ENCODE data around the gene CSN3. TPM values are rescaled to one million over a fixed set of nuclear protein-coding genes. Genes with fewer than 3 reads are reported as not detected.
"Not testable (repeated sequence)": the region's sequence is repeated elsewhere in the genome, so short reads cannot be mapped to it uniquely, and the experiment has no call there.

The CSN3 gene, protein sequence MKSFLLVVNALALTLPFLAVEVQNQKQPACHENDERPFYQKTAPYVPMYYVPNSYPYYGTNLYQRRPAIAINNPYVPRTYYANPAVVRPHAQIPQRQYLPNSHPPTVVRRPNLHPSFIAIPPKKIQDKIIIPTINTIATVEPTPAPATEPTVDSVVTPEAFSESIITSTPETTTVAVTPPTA
- not detected in 2 replicates for total RNA-seq

GRCh38 chr4:70242297-70242696, at the start of gene CSN3:
Gene CSN3 (plus strand): TSS chr4:70242597. CDS start chr4:70244820, 2,223 bp downstream.
- DNase-seq (ENCODE audit: low read depth in 2 of 2), result not testable (repeated sequence)

DNA sequence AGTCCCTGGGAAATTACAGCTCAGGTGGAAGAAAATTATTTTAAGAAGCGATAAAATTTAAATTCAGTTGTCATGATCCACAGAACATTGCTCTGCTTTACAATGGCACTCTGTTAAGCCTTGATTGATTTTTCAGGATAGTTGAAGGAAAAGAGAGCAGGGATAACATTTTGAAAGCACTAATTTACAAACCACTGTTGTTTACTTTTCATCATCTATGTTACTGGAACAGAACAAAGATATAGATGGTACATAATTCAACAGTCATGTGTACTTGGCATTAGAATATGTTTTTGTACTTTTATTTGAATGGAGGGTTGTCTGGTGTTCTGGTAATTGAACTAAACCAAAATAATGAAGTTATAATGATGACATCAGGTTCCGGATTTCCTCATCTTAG, 49.5 kb upstream of the CSN3 start:
- no peak for DNase-seq (ENCODE audit: low read depth in 2 of 2)

DNA sequence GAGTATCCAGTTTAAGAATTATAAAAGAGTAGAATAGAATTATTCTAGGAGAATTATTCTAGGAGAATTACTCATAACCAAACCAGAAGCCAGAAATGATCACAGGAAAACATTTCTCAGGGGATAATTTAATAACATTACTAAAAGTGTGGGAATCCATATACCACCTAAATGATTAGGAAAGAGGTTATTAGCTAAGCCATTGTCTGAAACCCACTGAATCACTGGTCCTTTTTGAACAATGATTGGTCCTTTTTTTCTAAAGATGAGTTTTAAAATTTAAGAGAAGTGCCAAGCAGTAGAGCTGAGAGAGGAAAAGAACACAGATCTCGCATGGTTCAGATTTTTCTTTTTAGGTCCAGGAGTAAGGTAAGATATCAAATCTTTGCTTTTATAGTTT, 47.0 kb upstream of the CSN3 start, which contains the start of gene ODAM:
ODAM (plus strand) TSS at position 301 of the 400 bp plus-strand sequence. CDS start 819 bp downstream, outside the sequence.
- no peak for DNase-seq (ENCODE audit: low read depth in 2 of 2)

DNA sequence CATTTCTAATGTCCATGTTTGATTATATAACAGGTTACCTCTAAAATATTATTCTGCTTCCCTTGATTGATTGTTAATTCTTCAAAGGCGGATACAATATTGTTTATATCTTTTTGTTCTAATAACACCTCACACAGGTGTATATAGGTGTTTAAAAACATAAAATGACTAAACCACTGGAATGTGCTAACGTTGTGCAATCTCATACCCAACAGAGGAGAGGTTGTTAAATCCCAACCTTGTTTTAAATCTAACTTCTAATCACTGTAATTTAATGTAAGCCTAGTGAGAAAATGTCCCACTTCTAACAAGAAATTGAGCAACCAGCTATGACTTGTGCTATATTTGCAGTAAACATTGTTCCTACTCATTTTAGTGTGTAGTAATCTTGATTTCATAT, 45.5 kb upstream of the CSN3 start:
- DNase-seq (ENCODE audit: low read depth in 2 of 2), result no peak

DNA sequence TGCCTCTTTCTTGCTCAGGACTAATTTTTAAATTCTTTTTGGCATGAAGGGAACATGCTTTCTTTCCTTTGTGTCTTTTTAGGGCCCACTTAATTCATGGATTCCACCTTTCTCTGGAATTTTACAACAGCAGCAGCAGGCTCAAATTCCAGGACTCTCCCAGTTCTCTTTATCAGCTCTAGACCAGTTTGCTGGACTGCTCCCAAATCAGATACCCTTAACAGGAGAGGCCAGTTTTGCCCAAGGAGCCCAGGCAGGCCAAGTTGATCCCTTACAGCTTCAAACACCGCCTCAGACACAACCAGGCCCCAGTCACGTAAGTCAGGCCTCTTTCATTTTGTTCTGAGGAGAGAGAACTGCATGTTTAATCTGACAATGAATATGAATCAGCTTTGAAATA, 44.6 kb upstream of the CSN3 start:
- no peak for DNase-seq (ENCODE audit: low read depth in 2 of 2)

DNA sequence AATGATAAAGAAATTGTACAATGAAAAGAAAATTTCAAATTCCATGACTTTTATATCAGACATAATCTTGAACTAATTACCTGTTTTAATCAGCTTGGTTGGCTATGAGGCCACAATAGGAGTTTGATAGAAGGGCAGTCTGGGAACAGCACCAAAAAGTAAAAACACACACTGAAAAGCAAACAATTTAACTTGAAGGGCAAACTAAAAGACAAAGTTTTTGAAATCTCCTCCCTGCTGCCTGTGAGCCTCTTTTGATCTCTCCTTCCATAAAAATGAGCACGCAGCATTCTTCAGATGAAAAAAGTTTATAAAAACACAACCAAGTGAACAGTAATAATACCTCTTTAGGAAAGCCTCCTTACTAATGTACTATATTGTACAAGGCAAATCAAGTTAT, 38.8 kb upstream of the CSN3 start:
- DNase-seq (ENCODE audit: low read depth in 2 of 2), result no peak

- DNase-seq (ENCODE audit: low read depth in 2 of 2), result not testable (repeated sequence)
Observed at GRCh38 chr4:70212752-70213151, 29.6 kb upstream of the CSN3 start.

DNA sequence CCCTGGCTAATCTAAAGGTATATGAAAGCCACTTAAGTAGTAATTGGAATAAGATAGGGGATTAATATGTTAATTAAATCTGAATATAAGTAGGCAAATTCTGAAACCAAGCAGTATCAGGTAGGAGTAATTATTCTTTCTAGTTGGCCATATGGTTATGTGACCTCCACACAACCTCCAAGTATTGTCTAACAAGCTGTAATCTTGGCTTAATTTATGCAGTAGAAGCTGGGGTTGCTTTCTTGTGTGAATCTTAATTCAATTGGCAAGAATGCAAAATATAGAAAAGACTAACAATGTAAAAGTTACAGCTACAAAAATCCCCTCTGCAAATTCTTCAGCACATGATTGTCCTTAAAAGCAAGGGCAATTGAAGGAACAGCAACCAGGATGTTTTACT, 26.3 kb upstream of the CSN3 start:
- DNase-seq (ENCODE audit: low read depth in 2 of 2), result not testable (repeated sequence)

- DNase-seq (ENCODE audit: low read depth in 2 of 2), result not testable (repeated sequence)
Observed at GRCh38 chr4:70216550-70216949, 25.8 kb upstream of the CSN3 start.

GRCh38 chr4:70221389-70221788, 21.0 kb upstream of the CSN3 start:
- DNase-seq (ENCODE audit: low read depth in 2 of 2), result not testable (repeated sequence)

DNA sequence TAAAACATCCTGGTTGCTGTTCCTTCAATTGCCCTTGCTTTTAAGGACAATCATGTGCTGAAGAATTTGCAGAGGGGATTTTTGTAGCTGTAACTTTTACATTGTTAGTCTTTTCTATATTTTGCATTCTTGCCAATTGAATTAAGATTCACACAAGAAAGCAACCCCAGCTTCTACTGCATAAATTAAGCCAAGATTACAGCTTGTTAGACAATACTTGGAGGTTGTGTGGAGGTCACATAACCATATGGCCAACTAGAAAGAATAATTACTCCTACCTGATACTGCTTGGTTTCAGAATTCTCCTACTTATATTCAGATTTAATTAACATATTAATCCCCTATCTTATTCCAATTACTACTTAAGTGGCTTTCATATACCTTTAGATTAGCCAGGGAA, 20.6 kb upstream of the CSN3 start:
- DNase-seq (ENCODE audit: low read depth in 2 of 2), result not testable (repeated sequence)

DNA sequence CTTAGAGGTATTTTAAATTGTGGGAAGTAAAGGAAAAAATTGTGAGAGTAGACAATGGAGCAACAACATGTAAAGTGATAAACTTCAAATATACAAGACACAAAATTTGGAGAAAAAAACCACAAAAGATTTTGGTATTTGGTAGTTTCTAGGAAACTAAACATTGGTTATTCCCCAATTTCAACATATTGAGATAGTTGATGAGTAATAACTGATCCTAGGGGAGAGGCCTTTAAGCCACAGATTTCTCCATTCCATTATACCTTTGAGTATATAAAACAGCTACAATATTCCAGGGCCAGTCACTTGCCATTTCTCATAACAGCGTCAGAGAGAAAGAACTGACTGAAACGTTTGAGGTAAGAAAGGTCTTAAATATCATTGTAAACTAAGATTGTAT, 16.6 kb upstream of the CSN3 start, which contains the start of gene FDCSP:
FDCSP (plus strand) TSS at position 301 of the 400 bp plus-strand sequence. CDS start 5,071 bp downstream, outside the sequence.
- DNase-seq (ENCODE audit: low read depth in 2 of 2), result no peak

- DNase-seq (ENCODE audit: low read depth in 2 of 2), result no peak
Observed at GRCh38 chr4:70236125-70236524, 6.3 kb upstream of the CSN3 start.

DNA sequence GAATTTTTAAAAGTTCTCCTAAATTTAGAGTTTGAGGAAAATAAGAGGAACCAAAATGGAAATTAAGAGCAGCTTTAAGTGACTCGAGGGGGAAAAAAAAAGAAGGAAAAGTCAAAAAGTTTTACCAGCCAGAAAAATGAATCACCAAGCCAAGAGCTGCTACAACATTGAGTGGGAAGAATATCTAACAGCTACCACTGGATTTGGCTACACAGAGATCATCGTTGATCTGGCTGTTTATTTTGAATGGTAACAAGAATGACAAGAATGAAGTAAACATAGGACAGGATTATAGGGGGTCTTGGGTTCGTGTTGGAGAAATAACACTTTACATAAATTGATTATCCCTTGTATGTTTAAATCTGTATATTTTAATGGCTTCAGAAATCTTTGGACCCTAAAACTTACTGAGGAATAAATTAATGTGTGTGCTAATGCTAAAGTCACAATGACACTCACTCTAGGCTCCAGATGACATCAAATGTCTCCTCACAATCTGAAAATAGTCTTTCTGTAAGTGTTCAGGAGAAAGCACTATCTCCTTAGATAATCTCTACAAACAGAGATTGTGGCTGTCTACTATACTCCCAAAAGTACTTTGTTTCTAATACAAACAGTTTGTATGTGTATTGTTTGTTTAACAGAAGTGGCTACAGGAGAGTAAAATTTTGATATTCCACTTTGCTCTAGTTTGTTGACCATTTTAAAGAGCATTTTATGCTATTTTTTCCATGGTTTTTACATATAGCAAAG, 3.1 kb upstream of the CSN3 start:
- no peak for DNase-seq (ENCODE audit: low read depth in 2 of 2)

- no peak for DNase-seq (ENCODE audit: low read depth in 2 of 2)
Observed at GRCh38 chr4:70239884-70240591, 2.4 kb upstream of the CSN3 start.

GRCh38 chr4:70243091-70243490, 694 bp downstream of the CSN3 start:
- DNase-seq (ENCODE audit: low read depth in 2 of 2), result no peak

DNA sequence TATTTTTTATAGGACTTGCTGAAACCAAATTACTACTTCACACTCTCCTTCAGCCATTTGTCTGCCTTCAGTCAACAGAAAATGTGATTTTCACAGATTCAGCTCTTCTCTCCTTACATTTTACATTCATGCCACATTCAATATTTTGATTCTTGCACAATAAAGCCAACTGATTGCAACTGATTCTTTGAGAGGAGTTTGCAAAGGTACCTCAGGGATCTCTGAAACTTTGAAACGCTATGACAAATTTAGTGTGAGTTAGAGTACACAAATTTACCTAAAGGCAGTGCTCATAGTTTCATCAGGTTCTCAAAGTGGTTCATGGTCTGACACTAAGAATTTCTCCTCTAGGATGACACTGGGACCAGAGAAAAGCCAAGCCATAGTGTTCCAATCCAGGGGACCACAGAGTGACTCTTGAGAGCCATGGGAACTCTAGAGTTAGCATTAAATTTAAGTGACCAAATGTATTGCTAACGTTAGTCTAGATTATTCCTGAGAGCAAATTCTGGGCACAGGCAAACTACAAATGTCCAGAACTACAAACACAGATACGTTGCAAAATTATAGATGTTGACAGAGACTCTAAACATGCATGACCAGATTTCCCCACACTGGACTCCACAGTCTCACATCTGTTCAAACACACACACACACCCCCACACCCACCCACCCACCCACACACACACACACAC, 9.0 kb downstream of the CSN3 start:
- no peak for DNase-seq (ENCODE audit: low read depth in 2 of 2)

DNA sequence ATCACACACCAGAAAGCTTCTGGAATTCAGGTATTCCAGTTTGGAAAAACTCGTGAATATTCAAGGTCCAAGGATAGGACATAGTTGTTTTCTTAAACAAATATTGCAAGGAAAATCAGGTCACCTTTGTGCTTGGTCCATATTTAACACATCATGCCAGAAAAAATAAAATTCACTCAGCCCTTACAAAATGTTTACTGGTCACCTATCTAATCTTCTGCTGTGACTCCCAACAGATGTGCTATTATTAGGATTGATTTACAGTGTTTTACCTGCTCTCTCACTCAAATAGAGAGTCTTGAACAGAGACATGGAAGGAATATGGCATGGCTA, 9.5 kb downstream of the CSN3 start:
- no peak for DNase-seq (ENCODE audit: low read depth in 2 of 2)

DNA sequence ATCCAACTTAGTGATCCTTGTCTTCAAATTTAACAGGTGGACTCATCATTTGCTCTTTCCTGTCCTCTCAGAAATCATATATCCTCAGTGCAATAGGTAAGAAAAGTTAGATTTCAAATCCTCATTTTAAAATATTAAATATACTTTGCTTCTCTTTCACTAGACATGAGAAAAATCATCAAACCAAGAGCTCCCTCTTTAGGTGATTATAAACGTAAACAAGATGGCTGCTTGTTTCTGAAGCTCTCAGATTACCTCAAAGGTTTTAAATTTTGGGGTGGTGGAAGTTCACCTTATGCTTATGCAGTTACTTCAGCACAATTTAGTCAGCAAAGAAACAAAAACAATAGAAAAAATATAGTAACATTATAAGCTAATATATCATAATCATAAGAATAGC, 27.3 kb downstream of the CSN3 start:
- DNase-seq (ENCODE audit: low read depth in 2 of 2), result peak; percentile 1 to 2

DNA sequence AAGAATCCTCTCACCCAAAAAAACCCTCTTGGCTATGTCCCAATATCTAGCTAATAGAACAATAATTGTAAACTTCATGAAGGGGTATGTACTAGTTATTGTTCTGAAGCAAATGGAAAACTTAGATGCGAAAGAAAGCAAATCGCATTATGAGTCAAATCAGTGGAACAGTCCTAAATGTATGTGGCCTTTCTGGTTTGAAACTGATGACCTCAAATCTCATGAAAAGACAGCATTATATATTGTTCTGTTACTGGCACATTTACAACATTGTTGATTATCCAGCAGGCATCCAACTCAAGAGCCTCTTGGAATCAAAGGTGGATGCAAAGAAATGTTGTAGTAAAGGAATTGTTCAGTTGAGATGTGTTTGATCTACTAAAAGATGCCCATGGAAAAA, 34.7 kb downstream of the CSN3 start:
- DNase-seq (ENCODE audit: low read depth in 2 of 2), result no peak

DNA sequence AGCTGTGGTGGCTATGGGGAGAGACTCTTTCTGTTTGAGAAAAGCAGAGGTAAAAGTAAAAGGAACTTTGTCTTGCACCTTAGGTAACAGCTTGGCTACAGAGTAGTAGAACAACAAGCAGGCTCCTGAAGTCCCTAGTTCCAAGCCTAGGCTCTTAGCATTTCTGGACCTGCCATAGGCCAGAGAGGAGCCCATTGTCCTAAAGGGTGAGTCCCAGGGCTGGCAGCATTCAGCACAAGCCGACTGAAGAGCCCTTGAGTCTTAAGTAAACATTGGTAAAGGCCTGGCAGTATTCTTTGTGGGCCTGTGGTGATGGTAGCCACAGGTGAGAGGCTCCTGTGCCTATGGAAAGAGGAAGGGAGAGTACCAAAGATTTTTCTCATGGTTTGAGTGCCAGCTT, 38.2 kb downstream of the CSN3 start:
- DNase-seq (ENCODE audit: low read depth in 2 of 2), result no peak

DNA sequence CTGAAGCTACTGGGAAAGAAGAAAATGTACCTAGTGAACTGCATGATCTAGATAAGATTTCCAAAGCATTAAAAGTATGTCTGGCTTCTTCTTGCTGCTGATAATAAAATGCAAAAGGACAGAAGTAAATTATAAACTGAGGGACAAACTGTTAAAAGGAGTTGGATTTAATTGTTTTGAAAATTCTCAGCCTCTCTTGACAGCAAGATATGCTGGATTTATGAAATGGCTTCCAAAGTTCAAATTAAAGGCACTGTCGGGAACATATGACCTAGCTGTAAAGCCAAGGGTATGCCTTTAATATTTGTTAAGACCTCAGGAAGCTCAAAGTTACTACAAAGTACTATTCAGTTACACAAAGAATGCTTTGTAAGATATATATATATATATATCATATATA, 46.3 kb downstream of the CSN3 start:
- DNase-seq (ENCODE audit: low read depth in 2 of 2), result no peak
